Activated CD8-positive, alpha-beta memory T cell treated with anti-CD3 and anti-CD28 coated beads, Interleukin-2, amount 50 U/mL, for 1 hour (primary cell): ENCODE measurements around the gene GATA5.

Experiments used
- DNase-seq: peaks from one replicate; pipeline ENCODE4 v3.0.0-alpha.2; 2020; ENCODE audit errors: extremely low read depth

The GATA5 gene

DNA sequence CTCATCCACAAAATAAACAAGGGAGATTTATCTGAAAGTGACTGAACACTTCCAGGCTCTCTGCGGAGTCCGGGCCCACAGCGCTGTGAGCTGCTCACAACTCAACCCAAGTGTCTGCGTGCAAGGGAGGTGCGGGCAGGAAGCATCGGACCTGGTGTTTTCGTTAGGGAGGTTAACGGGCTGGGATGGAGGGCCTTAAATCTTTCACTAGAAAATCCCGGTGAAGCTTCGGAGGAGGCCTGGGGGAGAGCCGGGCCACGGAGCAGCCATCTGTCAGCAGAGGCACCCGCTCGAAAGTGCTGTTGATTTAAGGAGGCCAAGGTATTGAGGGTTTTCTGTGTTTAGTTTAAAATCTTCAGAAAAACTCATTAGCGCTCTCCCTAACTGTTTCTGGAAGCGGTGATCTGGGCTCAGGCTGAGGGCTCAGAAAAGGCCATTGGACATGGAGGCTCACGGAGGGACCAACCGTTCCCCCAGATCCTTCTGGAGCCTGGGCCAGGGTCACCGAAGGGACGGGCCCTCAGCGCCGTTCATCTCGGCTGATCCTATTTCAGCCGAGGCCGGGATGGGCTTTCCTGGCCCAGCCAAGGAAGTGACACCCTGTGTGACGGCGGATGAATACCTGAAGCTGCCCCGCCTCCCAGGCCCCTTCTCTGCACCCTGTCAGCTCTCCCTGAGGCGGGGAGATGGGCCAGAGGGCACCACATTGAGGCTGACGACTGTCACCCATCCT, 20.7 kb downstream of the GATA5 start:
- no peak for DNase-seq

- DNase-seq = no peak
Measured at GRCh38 chr20:62453186-62453808, 22.5 kb downstream of the GATA5 start.

DNA sequence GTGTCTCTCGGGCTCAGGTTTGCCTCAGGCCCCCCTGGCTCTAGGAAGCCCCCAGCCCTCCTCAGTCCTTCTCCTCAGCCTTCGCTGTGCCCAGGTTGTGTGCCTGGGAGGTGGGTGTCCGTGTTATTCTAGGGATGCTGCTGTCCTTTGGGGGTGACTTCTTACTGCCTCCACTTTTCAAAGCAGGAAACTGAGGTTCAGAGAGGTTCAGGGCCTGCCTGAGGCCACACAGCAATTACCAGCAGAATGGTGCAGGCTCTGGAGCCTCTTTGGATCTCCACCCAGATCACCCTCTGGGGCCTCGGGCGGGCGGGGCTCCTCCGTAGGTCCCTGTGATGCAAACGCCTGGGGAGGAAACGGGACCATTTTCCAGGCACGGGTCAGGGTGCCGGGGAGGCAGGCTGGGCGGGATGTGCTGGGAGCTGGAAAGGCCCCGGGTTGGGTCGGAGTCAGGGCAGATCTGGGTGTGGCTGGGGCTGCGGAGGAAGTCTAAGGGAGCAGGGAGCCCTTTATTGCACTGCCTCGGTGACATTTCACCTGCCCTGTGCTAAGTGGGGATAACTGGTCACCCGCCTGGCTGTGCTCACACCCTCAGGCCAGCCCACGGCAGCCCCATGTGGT, 23.2 kb downstream of the GATA5 start:
- DNase-seq = no peak

DNA sequence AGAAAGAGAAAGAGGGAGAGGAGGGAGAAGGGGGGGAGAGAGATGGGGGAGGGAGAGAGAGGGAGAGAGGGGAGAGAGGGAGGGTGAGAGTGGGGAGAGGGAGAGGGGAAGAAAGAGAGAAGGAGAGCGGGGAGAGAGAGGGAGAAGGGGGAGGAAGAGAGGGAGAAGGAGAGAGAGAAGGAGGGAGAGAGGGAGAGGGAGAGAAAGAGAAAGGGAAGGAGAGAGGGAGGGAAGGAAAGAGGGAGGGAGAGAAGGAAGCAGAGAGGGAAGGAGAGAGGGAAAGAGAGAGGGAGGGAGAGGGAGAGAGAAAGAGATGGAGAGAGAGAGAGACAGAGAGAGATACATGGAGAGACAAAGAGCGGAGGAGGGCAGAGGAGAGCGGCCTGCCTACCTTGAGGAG, 23.8 kb downstream of the GATA5 start:
- no peak for DNase-seq

DNA sequence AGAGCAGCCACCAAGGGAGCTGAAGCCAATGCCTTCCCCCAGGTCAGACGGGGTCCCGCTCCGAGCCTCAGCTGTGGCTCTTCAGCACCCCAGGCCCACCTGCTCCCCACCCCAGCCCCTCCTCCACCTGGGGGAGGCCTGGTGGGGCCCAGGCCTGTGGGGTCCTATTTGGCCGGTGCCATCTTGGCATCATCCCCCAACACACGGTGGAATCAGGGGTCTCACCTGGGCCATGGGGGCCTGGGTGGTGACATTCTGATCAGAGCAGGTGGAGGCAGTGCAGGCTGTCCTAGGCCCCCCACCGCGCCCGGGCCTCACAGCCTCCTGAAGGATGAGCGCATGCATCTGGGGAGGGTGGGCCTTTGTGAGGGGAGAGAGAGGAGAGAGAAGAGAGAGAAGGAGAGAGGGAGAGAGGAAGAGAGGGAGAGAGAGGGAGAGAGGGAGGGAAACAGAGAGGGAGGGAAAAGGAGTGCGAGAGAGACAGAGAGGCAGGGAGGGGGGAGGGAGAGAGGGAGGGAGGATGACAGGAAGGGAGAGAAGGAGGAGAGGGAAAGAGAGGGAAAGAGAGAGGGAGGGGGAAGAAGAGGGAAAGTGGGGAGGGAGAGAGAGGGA, 24.5 kb downstream of the GATA5 start:
- DNase-seq = no peak

DNA sequence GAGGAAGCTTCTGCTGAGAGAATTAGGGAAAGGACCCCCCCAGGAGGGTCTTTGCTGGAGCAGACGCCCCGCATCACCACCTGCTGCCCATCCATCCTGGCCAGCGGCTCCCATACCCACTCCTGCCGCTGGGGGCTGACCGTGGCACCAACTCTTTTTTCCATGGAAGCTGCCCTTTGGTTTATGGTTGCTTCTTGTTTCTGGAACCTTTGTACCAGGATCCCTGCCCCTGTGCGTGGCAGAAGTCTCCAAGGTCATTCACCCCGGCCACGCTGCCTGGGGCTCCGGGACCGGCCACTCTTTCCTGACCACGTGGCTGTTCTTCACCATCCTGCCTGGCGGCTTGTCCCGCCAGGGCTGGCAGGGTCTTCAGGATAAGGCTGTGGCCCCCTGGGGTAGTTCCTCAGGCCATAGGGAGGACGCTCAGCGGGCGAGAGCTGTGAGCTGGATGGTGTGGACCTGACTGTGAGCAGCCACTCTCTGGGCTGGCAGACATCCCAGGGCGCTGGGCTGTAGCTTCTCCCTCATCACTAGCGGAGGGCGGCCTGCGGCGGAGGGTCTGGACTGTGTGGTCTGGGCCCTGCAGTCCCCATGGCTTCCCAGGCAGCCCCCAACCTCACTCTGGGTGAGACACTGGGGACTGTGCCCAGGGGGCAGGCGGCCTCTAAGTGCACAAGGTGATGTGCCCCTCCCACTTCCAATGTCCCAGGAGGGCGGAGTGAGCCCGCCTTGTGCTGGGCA, 25.7 kb downstream of the GATA5 start:
- DNase-seq = no peak

DNA sequence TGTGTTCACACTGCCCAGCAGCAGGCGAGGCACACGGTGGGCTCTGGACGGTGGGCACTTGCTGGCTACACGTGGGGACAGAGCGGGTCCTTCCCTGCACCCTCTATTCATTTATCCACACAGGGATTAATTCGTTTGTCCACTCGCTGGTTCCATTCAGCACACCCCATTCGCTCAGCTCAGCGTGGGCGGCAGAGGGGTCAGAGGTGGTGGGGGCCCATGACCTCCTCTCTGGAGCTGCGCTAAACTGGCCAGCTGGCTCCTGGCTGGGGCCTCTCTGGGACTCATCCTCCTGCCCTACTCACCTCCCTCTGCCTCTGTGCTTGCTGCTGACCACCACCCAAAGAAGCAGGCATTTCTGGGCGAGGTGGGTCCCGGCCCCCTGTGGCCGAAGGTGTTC, 27.0 kb downstream of the GATA5 start:
- no peak for DNase-seq

- no peak for DNase-seq
Measured at GRCh38 chr20:62448038-62448437, 27.8 kb downstream of the GATA5 start.

GRCh38 chr20:62446888-62447869, 28.6 kb downstream of the GATA5 start:
- DNase-seq = no peak

GRCh38 chr20:62446481-62446880, 29.3 kb downstream of the GATA5 start:
- DNase-seq = no peak

- no peak for DNase-seq
Measured at GRCh38 chr20:62445553-62446340, 30.0 kb downstream of the GATA5 start.

DNA sequence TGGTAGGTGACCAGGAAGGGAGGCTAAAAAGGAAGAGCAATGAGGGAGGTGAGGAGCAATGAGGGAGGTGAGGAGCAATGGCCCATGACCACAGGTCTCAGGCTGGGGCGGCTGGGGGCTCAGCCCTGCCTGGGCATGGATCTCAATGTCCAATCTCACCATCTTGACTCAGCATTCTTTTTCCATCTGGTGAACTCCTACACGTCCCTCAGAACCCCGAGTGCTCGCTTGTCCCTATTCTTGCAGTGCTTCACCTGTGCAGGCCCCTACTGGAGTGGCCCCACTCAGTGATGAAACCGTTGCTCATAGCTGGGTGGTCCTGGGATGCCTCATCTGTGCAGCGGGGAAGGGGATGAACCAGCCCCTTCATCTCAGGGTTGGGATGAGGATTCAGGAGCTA, 31.5 kb downstream of the GATA5 start:
- no peak for DNase-seq

DNA sequence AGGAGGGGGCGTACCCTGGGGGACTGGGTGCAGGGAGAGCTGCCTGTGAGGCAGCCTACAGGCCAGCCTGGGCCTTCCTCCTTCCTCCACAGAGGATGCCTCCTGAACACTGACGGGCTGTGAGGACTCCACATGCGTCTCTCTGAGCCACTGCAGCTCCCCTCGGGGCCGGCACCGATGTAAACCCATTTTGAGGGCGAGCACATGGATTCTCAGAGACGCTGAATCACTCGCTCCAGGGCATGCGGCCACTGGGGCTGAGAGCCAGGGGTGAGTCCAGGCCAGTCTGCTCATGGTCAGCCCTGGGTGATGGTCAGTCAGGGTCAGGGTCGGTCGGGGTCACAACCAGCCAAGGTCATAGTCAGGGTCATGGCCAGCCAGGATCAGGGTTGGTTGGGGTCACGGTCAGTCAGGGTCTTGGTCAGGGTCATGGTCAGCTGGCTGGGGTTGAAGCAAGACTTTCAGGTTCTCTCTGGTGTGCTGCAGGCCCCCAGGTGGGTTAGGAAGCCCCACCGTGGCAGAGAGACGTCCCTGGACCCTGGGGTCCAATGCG, 33.7 kb downstream of the GATA5 start:
- no peak for DNase-seq

DNA sequence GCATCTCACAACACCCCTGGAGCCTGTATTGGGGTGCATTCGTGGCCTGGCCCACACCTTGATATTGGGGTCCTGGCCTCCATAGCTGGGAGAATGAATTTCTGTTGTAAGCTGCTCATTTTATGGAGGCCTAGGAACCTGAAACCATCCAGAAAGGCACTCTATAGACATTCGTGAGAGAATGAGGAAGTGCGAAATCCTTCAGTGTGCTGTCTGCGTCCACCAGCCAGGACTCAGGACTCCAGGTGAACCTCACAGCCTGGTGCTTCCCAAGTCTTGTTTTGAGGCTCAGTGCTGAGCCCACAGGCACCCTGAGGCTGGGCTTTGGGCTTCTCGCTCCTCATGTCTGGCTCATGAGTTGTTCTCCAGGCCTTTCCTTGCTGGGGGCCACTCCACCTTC, 36.6 kb downstream of the GATA5 start:
- DNase-seq = no peak

- no peak for DNase-seq
Measured at GRCh38 chr20:62437927-62438326, 37.9 kb downstream of the GATA5 start.

DNA sequence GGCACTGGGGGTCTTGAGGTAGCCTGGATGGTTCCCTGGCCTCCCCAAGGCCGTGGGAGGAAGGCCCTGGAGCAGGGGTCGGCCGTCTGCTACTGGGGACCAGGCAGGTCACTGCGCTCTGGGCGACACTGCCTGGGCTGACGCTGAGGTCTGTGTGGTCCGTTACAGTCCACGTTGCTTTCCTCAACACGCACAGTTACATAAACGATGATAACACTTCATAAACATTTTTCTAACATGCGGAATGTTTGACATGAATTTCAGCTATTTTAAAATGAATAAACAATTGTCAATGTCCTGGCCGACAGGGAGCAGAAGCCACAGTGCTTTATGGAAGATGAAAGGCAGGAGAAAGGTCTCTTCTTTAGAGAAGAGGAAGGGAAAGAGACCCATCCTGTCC, 38.3 kb downstream of the GATA5 start:
- no peak for DNase-seq

GRCh38 chr20:62436692-62437091, 39.1 kb downstream of the GATA5 start:
- no peak for DNase-seq

GRCh38 chr20:62433658-62434497, 41.9 kb downstream of the GATA5 start:
- no peak for DNase-seq
